Measurements from ENCODE around the gene LUC7L. TPM values are rescaled to one million over a fixed set of nuclear protein-coding genes. Genes with fewer than 3 reads are reported as not detected.

LUC7L gene
- total and polyA plus RNA-seq, 2 of the 8 experiments (the other 6 are each of a cell fraction or from before 2014, with no cell fraction given) = 49.7 to 129 TPM

GRCh38 chr16:193441-193840 is 35.8 kb downstream of the LUC7L start (continued):
- TF ChIP-seq CHD7 (IDR thresholded peaks at IDR 0.05; ENCODE audit: insufficient replicate concordance, low read length) = no peak
- TF ChIP-seq EZH2 (IDR thresholded peaks at IDR 0.05; ENCODE audit: low read depth, low read length, severe bottlenecking) = no peak
- TF ChIP-seq SUZ12 (IDR thresholded peaks at IDR 0.05; ENCODE audit: low read length) = no peak
- no peak for TF ChIP-seq BACH1 (IDR thresholded peaks at IDR 0.05; ENCODE audit: low read length)
- no peak for TF ChIP-seq ASH2L (IDR thresholded peaks at IDR 0.05; ENCODE audit: low read length)
- TF ChIP-seq TBP (IDR thresholded peaks at IDR 0.05; ENCODE audit: low read depth, low read length) = no peak
- TF ChIP-seq USF2 (IDR thresholded peaks at IDR 0.05; ENCODE audit: low read length) = no peak
- TF ChIP-seq RFX5 (IDR thresholded peaks at IDR 0.05; ENCODE audit: borderline replicate concordance, low read depth, low read length) = no peak
- no peak for TF ChIP-seq CEBPB (IDR thresholded peaks at IDR 0.05; ENCODE audit: low read depth, low read length)
- TF ChIP-seq HDAC6 (IDR thresholded peaks at IDR 0.05; ENCODE audit: low read depth, low read length) = no peak
- no peak for TF ChIP-seq ZNF274 (IDR thresholded peaks at IDR 0.05; ENCODE audit: borderline replicate concordance, extremely low read depth, low read length)
